HG02798 (cell line): ENCODE results near the gene WASF1.

Source experiments
- ATAC-seq: cut with Tn5 transposase; IDR thresholded peaks from one replicate; pipeline ENCODE4 v1.9.1; 2021; ENCODE audit warnings: mild to moderate bottlenecking; ENCODE audit not compliant: unreplicated experiment, poor library complexity

Gene WASF1

DNA sequence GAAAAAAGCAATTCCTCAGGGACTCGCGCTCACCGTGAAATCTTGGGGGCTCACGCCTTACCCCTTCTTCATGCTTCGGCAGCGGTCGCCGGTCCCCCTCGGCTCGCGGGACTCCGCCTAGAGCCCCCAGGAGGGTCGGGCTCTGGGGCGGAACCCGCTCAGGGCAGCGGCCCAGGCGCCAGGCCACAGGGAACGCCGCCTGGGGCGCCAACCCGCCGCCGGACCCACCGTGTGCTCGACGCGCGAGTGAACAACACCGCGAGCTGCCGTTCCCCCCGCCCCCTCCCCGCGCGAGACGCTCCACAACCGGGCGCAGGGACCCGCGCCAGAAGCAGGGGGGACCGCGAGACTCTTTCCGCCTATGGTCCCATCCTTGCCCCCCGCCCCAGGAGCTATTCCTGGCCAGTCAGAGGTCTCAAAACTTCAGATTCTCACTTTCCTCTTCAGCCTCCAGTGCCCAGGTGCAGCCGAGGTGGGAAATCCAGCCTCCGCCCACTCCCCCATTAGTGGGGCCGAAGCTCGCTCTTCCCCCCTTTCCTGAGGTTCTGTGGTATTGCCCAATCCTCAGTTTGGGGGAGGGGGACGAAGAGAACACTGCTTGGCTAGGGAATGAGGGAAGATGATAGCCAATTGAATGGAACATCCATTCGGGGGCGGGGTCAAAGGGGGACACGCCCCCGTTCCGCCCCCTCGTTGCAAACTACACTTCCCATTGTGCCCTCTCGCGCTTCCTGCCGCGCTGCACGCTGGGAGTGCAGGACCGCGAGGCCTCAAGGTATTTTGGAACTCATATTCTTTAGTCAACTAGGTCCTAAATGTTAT is at the start of gene WASF1:
TSS of gene WASF1 (minus strand) at position 265 of the 822 bp plus-strand sequence. CDS start 52,069 bp downstream, outside the sequence.
- peak; percentile 94 for ATAC-seq

DNA sequence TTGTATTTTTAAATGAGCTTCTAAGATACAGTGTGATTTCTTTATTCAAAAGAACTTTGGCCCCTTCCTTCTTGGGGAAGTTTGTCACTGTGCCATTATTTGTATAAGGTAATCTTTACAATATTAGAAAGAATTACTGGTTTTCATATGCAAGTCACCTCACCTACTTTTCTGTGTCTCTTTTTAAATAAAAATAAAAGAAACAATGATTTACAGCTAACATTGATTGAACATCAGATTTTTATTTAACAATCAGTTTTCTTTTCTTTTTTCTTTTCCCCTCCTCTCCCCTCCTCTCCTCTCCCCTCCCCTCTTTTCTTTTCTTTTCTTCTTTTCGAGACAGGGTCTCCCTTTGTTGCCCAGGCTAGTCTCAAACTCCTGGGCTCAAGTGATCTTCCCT is 46.8 kb upstream of the WASF1 start:
- ATAC-seq: no peak

DNA sequence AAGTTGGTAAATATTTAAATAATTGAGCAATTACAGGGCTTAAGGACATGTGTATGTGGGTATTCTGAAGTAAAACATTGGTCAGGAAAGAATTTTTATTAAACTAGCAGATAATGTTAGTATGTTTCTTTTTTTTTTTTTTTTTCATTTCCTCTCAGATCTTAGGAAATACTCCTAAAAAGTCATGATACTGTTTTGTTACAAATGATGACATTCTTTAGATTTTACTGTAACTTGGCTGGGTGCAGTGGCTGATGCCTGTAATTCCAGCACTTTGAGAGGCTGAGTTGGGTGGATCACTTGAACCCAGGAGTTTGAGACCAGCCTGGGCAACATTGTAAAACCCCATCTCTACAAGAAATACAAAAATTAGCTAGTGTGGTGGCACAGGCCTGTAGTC is 42.3 kb upstream of the WASF1 start:
- ATAC-seq: no peak

GRCh38 chr6:110217266-110217665 is 37.8 kb upstream of the WASF1 start:
- no peak for ATAC-seq

- no peak for ATAC-seq
Measured at GRCh38 chr6:110216140-110216539, 36.7 kb upstream of the WASF1 start.

GRCh38 chr6:110214338-110214737 is 34.9 kb upstream of the WASF1 start:
- ATAC-seq: no peak

DNA sequence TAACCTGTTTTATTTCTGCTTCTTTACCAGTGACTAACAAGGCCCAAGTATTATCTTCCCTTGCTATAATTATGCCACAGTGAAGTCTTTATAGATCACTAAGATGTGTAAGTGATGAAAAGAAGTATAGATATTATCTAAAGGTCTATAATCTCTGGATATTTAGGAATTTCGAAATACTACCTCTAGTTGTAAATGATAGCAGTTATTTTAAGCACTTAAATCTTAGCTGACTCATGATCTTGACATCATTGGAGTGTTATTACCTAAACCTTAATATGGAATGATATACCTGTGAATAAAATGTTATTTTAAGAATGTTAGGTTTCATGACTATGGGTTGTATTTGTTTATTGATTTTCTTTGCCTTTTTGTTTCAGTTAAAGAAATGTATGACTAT is 32.3 kb upstream of the WASF1 start:
- ATAC-seq: no peak

DNA sequence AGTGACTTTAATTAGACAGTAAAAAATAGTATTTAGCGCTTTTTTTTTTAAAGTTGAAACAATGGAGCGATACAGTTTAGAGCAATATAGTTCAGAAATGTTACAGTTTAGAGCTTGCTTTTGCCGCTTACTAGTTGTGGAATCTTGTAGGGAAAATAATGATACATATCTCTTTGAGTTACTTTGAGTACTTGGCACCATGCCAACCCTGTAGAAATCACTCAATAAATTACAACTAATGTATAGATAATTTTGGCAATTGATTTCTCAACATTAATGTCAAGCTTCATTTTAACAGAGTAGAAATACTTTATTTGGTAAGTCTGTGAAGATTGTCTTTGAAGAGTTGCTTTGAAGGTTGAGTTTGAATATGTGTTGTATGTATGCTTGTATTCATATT is 28.2 kb upstream of the WASF1 start:
- no peak for ATAC-seq

DNA sequence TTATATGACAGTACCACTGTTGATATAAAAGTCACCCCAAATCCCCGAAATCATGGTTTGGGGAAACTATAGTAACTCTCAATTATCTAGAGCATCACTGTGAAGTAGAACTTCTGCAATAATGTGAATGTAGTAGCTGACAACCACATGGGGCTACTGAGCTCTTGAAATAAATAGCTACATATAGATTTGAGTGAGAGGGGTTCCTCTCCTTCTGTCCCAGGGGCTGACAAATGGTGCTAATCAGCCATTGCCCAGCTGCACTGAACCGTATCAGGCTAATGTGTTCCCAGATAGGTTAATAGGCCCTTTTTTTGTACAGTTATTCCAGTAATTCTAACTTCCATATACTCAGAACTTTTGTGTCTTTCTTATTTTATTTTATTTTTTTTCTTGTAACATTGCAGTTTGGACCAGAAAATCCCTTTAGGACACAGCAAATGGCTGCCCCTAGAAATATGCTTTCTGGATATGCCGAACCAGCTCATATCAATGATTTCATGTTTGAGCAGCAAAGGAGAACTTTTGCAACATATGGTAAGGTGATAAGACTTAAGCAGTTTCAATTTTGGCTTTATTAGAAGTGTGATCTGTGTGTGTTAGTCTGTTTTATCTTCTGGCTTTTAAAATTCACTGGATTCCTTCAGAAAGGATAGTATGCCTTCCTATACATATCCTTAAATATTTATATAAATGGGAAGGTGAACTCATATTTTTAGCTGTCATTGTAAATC is 21.8 kb upstream of the WASF1 start:
- no peak for ATAC-seq

DNA sequence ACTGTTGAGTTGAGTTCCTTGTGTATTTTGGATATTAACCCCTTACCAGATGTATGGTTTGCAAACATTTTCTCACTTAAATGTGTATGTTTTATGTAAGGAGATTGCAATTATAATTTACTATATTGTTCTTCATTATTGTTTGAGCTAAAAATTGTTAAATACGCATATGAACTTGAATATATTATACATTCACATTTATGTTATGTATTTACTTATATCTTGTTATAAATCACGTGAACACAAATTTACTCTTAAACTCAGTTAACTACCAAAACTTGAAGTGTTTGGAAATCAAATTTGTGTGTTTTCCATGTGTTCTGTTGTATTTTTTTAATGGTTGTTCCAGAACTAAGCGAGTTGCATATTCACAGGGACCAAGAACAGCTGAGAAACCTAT is 19.1 kb upstream of the WASF1 start:
- ATAC-seq: no peak

GRCh38 chr6:110196874-110197273 is 17.4 kb upstream of the WASF1 start:
- no peak for ATAC-seq

DNA sequence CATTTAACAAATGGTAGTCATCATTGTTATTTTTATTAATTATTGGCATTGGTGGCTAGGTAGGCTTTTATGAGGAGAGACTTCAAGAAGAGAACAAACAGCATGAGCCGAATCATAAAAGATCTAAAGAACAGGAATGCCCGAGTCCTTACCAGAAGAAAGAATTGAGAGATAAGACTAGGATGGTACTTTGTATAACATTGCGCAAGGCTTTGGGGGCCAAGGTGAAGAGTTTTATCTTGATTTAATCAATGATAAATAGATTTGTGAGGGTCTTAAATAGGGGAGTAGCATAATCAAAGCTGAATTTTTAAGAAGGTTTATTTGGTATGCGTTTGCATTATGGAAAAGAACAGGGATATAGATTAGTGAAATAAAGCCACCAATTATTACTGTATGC is 16.2 kb upstream of the WASF1 start:
- no peak for ATAC-seq

DNA sequence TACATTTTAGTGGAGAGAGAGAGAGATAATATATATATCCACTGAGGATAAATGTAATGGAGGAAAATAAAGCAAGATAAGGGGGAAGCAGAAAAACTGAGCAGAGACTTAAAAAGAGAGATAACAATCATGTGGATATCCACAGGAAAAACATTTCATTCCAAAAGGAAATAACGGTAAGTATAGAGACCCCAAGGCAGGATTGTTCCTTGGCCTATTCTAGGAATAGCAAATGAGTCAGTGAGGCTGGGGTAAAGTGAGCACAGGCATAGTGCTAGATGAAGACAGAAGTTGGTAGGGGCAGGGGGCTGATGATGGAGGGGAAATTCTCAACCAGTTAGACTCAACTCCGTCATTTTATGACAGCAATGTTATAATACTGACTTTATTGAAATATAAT is 12.0 kb upstream of the WASF1 start:
- ATAC-seq: no peak

DNA sequence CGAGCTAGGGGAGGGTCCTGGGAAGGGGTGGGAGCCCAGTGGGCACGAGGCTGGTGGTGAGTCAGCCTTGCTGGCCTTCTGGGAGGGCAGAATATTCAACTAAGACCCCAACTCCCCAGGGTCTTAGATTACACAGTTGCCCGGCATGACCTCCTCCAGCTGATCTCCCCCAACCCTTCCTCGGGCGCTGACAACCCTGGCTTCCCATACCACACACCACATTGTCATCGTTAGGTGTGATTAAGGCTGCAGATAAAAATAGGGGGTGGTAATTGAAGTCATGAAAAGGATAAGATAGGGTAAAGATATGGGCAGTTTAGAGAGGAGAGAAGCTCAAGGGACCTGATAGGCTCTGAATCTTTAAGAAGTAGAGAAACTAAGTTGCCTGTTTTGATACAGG is 11.3 kb upstream of the WASF1 start:
- no peak for ATAC-seq

- no peak for ATAC-seq
Measured at GRCh38 chr6:110188791-110189190, 9.3 kb upstream of the WASF1 start.

DNA sequence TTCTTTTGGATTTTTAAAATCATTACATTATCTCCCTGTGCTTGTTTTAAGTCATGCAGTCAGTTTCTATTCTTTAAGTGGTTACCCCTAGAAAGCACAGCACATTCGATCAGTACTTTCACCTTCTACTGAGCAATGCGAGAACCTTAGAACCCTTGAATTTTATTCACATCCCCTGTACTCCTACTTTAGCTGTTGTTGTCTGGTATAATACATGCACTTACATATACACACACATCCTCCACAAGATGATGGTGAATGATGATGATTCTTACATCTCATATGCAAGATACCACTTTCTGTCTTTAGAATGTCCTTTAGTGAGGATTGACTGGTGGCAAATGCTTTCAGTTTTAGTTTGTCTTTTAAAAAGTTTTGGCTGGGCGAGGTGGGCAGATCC is 6.4 kb upstream of the WASF1 start:
- ATAC-seq: peak; percentile 71

- no peak for ATAC-seq
Measured at GRCh38 chr6:110183292-110183885, 3.9 kb upstream of the WASF1 start.

GRCh38 chr6:110181131-110182030 is 1.9 kb upstream of the WASF1 start:
- ATAC-seq: no peak

GRCh38 chr6:110180228-110181008 is 948 bp upstream of the WASF1 start, which contains the start of gene CDC40:
Gene CDC40, plus strand, starts transcription at chr6:110180427. Its CDS starts 18 bp downstream, at chr6:110180445.
- peak; percentile 66 for ATAC-seq
